GM18861 (cell line): ENCODE results near the gene PYCARD.

ENCODE experiments used
- ATAC-seq: cut with Tn5 transposase; IDR thresholded peaks from one replicate; pipeline ENCODE4 v1.9.1; 2021; ENCODE audit not compliant: unreplicated experiment

Gene PYCARD

GRCh38 chr16:31167315-31167714, 35.2 kb downstream of the PYCARD start:
- ATAC-seq: no peak

DNA sequence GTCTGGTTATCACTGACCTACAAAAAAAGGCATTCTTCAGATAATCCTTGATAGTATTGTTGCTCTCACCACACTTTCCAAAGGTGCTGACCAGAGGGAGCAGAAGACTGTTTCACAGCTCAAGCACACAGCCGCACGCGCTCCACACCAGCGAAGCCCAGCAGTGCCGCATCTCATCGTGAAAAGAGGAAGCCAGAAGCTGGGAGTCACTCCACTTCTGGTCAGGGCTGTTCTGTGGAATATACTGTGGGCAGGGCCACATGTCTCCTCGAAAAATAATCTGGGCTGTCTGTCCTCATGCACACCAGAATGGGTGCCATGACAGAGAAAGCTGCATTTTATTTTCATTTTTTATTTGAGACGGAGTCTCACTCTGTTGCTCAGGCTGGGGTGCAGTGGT, 45.4 kb downstream of the PYCARD start:
- no peak for ATAC-seq
